Bone marrow (tissue), 2 donors: ENCODE data around the gene EIF2B4.
A peak's percentile ranks its signal among the peaks of the same experiment; 100 is the strongest.

ENCODE experiments used
- DNase-seq, 2 donors: peaks; one replicate each; lab custom pipeline; 2025; lab: John Stamatoyannopoulos, UW

The EIF2B4 gene

DNA sequence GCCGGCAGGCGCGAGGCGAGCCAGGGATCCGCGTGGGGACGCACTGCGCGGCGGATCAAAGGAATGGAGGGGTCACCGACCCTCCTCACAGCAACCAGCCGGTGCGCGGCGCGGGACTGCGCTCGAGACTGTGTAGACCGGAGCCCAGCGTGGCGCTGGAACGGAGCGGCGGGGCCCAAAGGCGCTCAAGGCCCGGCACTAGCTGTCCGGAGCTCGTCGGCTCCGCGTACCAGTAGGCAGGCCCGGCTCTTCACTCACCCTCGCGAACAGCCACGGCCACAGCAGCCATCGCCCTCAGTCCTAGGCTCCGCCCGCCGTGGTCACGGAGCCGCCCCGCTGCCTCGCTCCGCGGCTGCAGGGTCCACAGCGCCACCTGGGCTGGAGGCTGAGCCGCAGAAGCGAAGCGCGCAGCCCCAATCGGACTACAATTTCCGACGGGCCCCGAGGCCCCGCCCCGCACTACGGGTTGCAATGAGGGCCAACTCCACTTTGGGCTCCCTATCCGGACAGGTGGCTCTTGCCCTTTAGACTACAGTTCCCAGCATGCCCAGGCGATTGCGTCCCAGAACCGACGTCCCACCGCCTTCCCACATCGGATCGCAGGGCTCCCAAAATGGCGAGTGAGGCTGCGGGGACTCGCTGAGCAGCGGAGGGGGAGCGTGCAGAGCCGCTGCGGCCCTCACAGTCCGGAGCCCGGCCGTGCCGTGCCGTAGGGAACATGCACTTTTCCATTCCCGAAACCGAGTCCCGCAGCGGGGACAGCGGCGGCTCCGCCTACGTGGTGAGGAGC lies at the start of gene EIF2B4, which contains the start of gene SNX17:
EIF2B4 (minus strand) TSS at position 313 of the 790 bp plus-strand sequence; CDS start at position 289, 24 bp downstream.
SNX17 (plus strand) TSS at position 591 of the 790 bp plus-strand sequence; CDS start at position 719, 128 bp downstream.
- DNase-seq, result peak; percentile 93 to 98

DNA sequence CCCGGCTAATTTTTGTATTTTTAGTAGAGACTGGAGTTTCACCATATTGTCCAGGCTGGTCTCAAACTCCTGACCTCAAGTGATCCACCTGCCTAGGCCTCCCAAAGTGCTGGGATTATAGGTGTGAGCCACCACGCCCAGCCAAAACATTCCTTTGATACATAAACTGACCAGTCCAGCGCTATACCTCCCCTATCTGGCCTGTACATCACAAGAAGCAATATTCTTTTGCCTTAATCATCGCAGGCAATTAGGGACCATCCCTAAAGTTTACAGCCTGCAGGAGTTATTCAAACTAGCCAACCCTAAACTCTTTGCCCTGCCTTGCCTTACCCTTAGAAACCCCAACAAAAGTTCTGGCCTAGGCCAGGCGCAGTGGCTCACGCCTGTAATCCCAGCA lies 46.0 kb upstream of the EIF2B4 start:
- no peak for DNase-seq

DNA sequence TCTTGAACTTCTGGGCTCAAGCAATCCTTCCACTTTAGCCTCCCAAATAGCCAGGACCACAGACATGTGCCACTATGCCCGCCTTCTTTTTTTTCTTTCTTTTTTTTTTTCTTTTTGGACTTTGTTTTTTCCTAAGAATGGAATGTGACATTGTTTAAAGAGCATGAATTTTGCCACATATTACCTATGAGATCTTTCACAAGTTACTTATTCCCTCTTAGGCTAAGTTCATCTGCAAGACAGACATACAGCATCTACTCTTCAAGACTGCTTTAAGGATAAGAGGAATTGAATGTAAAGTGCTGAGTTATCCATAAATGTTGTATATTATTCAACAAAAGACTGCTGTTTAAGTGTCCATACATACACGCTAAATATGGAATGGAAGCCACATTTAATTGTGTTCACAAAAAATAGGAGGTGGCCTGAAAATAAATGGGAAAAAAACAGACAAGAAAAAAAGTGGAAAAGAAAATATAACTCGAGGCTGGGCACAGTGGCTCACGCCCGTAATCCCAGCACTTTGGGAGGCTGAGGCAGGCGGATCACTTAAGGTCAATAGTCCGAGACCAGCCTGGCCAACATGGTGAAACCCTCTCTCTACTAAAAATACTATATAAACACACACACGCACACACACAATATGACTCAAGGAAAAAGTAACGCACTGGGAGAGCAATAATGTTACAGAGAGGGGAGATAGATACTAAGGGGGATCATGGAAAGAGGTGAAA lies 42.4 kb upstream of the EIF2B4 start:
- no peak for DNase-seq

DNA sequence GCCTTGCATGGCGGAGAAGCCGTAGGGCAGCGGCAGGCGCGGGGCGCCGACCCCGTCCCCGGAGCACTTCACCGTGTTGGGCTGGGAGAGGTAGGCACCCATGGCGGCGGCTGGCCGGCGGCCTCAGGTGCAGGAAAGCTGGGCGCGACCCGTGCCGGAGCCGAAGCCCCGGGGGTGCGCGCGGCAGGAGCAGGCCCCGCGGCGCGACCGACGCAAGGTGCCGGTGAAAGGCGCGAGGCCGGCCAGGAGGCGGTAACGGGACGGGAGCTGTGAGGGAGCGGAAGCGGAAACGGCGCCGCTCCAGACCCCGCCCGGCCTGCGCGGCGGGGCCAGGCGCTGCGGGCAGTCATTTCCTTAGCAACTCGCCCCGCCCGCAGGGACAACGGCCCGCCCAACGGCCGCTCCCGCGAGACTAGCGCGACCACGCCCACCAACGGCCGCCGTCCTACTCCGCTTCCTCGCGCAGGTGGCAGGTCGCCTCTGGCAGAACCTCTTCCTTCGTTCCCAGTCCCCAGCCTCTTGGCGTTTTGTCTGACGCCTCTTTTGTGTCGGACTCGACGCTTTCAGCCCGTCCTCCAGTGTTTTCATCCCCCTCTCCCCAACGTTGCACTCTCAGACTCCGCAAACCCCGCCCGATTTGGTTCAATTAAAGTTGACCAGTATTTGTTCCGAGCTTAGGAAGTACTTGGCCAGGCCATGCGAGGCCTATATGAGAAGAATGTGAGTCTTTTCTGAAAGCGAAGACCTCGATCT lies 39.4 kb upstream of the EIF2B4 start, which contains the start of gene PPM1G:
PPM1G (minus strand) TSS at position 271 of the 753 bp plus-strand sequence; CDS start at position 102, 169 bp downstream.
- DNase-seq, result peak; percentile 80 to 91

DNA sequence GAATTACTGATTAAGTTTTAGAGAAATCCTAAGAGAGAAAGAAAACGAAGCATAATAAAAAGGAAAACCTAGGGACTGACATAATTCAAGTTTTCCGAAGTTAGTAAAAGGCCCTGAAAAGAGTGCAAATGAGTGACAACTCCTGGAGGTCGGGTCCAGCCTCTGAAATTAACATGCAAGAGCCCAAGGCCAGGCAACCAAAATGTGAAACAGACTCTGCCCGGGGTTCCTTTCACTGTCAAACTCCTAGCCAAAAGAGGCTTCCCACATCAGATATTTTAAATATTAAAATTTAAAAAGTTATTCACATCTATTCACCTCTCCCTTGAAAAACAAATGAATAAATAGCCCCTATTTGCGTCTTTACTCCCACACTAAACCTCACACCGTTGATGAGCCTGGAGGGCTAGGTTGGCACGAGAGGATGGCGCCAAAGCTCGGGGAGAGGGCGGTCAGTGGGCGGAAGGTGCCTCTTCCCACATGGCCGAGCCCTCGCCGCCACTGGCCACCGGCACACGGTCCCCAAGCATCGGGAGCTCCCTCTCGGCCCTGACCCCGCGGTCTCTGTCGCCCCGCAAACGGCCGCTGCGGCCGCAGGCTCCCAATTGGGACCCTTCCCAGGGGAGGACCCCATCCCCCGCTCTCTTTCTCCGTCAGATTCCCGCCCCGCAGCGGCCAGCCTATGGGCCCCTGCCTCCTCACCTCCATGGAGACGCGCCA lies 38.6 kb upstream of the EIF2B4 start:
- DNase-seq, result no peak

DNA sequence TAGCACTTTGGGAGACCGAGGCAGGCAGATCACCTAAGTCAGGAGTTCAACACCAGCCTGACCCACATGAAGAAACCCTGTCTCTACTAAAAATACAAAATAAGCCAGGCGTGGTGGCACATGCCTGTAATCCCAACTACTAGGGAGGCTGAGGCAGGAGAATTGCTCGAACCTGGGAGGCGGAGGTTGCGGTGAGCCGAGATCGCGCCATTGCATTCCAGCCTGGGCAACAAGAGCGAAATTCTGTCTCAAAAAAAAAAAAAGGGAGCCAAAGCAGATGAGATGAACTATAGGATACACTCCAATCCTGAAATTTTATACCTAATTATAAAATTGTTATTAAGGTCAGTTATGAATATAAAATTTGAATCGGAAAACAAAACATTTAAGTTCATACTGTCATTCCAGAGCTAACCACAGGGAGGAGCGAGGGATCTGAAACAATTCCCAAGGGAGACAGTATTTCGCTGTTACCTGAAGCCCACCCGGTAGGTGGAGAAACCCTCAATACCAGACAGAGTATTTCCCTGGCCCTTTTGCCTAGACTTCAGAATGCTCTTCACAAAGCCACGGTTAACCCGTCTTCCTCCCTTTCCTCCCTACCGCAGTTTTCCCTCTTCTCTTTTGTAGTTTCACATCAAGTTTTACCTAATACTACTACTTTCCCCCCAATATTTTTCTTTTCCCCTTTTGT lies 37.8 kb upstream of the EIF2B4 start:
- DNase-seq, result no peak

DNA sequence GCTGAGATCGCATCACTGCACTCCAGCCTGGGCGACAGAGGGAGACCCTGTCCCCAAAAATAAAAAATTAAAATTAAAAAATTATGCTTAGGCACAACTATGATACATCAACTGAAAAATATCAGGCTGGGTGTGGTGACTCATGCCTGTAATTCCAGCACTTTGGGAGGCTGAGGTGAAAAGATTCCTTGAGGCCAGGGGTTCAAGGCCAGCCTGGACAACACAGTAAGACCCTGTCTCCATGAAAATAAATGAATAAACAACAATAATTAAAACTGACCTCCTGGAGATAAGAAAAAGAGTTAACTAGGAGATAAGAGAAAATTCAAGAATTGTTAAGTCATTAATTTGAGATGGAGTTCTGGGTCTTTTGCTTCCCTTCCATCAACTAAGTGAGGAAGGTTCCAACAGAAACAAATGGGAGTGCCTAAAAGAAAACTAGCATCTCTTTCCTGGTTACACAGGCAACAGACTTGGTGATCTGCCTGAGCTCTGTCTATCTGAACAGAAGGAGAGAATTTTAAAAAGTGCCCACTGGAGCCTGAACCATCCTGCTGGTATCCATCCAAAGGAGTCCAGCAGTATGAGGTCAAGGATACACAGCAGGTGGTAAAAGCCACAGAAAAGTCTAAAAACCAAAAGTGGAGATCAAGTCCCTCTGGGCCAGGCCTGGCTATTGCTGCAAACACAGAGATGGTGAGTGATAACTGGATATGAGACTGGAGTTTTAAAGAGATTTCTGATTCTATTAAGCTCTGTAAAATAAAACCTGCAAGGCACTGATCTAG lies 30.4 kb upstream of the EIF2B4 start:
- DNase-seq, result no peak

DNA sequence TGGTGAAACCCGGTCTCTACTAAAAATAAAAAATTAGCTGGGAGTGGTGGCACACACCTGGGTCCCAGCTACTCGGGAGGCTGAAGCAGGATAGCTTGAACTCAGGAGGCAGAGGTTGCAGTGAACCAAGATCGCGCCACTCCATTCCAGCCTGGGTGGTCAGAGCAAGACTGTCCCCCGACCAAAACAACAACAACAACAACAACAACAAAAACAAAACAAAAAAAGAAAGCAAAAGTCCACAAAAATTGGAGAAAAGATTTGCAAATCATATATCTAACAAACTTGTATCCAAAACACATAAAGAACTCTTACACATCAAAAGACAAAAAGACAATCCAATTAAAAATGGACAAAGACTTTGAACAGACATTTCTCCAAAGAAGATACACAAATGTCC lies 28.8 kb upstream of the EIF2B4 start:
- no peak for DNase-seq

DNA sequence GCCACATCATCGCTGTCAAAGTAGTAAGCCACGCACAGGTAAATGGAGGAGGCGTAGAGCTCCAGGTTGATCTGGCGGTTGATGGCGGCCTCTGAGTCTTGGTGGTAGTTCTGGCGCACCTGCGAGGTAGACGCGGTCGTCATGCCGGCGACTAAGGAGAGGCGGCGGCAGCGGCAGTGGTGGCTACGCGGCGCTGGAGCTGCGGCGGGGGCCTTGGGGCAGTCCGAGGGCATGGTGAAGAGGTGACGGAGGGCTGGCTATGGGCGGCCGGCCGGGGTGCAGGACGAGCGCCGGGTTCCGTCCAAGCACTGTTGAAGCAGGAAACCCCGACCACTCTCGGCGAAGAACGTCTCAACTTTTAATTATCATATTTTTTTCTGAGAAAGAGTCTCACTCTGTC lies 23.1 kb upstream of the EIF2B4 start:
- no peak for DNase-seq

DNA sequence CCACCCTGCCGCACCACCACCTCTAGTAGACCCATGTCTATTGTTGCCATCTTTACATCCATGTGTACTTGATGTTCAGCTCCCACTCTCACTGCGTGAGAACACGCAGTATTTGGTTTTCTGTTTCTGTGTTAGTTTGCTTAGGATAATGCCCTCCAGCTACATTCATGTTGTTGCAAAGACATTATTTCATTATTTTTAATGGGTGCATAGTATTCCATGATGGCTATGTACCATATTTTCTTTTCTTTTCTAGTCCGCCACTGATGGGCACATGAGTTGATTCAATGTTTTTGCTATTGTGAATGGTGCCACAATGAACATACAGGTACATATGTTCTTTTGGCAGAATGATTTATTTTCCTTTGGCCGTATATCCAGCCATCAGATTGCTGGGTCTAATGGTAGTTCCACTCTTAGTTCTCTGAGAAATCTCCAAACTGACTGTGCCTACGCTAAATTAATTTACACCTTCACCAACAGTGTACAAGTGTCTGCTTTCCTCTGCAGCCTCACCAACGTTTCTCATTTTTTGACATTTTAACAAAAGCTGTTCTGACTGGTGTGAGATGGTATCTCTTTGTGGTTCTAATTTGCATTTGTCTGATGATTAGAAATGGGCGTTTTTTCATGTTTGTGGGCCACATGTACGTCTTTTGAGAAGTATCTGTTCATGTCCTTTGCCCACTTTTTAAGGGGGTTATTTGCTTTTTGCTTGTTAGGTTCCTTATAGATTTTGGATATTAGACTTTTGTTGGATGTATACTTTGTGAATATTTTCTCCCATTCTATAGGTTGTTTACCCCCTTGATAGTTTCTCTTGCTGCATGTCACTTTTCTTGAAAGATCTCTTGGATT lies 20.9 kb upstream of the EIF2B4 start:
- no peak for DNase-seq

DNA sequence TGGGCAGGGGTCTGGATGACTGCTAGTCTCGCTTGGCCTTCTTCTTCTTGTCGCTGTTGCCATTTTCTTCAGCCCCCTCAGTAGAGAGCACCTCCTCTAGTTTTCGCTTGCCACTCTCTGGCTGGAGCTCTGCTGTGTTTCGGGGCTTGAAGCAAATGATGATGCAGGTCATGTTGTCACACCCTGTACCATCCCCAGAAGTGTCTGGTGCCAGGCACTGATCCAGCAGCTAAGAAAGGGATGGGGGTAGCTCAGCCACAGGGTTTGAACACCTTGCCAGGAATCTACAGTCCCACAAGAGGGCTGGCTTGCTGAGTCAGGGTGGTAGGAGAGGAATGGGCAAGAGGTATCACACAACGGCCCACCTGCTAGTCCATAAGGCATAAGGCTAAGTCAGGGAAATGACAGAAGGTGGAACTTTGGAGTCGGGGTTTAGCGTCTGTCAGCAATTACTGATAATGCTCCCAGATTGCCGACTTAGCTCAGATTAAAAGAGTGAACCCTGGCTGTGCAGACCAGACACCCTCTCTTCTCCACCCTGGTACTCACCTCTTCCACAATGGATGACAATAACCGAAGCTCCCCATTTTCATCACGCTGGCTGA lies 11.5 kb upstream of the EIF2B4 start:
- DNase-seq, result no peak

DNA sequence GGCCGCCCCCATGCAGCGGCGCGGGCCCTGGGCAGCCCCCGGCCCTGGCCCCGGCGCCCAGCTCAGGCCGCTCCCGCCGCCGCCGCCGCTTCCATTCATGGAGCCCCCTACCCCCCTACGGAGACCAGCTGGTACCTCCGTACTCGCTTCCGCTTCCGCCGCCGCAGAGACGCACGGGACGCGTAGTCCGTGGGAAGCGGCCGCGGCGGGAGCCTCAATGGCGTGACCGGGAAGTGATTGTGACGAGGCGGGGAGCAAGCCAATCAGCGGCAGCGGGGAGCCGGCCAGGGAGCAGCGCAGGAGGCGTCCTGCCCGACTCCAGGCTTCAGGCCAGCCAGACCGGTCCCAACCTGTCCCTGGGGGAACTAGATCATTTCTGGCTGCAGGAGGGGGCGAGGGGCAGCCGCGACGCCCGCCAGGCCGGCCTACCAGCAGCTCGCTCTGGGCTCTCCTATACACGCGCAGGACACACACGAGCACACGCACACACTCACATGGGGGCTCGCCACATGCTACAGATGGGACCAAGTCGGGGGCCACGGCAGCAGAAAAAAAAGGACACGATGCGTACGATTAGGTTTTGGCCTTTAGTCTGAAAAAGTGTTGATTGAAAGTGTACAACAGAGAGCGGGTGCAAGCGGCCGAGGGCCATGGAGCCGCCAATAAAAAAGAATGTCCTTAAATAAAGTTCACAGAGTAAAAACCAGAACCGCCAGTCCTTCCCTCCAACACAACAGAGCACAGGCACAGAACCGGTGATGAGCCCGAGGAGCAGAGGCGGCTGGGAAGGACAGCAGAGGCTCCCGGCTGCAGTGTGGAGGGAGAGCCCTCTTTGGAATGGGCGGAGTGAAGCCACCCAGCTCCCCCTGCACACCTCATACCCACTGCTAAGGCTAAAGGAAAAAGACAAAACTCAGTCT lies 10.7 kb upstream of the EIF2B4 start, which contains the start of gene ZNF513:
ZNF513 (minus strand) TSS at position 109 of the 920 bp plus-strand sequence. CDS start 208 bp downstream, outside the sequence.
- DNase-seq, result peak; percentile 74 to 89

DNA sequence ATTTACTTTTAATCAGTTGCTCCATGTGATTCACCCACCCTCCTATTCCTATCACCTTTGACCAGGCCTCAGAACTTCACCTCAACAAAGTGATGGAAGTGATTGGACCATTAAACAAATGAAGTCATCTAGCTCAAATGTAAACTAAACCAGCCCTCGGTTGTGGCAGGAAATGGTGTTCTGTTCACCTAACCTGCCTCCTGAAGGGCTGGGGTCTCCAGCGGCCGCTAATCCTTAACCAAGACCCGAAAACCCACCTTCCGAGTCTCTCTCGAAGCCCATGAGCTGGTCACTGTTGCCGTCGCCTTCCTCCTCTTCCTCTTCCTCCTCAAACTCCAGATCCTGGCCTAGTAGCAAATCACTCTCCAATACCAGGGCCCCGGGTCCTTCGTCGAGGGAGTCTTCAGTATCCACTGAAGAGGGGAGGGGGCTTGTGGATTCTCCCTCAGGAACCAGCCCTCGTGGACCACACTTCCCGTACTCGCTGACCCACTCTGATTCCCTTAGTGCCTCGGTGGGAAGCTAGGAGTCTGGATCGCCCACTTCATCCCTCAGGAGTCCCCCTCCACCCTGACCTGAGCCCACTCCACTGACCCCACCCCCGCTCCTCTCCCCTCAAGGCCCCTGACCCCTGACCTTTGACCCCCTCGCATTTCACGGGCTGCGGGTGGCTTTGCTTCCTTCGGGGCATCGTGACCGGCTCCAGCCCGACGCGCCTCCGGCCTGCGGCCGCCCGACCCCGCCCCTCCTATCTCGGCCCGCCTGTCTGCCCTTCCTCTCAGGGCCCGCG lies 9.9 kb upstream of the EIF2B4 start:
- DNase-seq, result peak in 1 of 2 donors; percentile 89

DNA sequence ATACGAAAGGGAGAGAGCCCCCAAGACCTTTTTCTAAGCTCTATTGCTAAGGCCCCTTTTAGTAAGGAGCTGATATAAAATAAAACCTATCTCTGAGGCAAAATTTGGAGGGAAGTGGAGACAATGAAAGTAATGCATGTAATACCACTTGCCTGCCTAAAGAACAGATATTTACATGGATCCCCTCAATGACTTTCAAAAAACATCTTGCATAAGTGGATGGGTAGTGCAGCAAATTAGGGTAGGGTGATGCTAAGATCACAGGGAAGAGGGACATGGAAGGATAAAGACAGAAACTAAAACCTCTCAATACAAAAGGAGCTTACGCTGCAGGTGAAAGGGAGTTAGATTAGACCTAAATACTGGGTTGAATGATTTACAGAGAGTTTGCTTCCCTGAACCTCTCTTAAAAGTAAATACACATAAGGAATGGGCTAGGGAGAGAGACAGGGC lies 9.3 kb upstream of the EIF2B4 start:
- no peak for DNase-seq

DNA sequence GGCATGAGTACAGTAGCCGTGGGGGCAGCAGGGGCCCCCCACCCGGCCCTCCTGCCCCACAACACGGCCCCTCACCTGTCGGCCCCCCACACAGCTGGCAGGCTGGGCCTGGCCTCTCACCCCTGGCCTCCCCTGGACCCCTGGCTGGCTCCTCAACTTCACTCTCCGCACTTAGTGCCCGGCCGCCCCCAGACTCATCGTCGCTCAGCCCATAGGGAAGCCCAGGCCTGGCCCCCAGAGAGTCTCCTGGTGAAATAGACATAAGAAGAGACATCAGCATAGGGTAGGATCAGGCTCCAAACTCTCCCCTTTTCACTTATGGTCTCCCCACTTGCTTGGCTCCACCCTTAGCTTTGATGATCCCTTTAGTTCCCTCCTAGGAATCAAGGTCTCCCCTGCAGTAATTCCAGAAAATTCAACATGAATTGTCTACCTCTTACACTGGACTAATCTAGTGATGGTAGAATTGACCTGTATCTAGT lies 8.7 kb upstream of the EIF2B4 start:
- DNase-seq, result no peak

DNA sequence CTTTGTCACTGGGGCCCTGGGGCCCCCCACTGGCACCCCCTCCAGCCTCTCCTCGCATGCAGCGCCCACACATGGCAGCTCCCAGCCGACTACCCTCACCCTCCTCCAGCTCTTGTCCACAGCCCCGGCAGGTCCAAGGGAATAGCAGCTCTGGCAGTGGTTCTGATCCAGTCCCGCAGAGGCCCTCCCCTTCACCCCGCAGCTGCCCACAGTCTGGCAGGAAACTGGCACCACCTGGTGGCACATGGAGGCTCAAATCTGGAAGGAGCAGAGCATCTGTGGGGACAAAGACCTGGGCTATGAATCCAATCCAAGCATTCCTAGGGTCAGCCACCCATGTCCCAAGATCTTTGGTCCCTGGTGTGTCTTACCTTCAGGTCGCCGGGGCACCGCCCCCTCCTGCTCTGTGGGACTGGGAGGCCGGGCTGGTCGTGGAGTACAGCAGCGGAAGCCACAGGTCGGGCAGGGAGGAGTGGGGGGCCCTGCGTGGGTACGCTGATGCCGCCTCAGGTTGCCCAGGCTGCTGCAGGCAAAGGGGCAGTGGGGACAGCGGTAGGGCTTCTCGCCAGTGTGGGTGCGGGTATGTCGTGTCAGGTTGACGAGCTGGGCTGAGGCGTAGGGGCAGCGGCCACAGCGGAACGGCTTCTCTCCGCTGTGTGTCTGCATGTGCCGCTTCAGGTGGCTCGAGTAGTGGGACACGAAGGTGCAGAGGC lies 8.1 kb upstream of the EIF2B4 start:
- no peak for DNase-seq
